Naive B cell (primary cell): ENCODE measurements around the gene RPL21. TPM values are rescaled to one million over a fixed set of nuclear protein-coding genes. Genes with fewer than 3 reads are reported as not detected.

ENCODE experiments used
- ATAC-seq, 2 donors: fragments of 150-1000 bp; cut with Tn5 transposase; 2 replicates each; pipeline ENCODE4 v1.10.0; 2021; ENCODE audit warnings: low read depth in 2 of 2, mild to moderate bottlenecking in 2 of 2, moderate library complexity in 2 of 2
- DNase-seq: peaks from one replicate; pipeline ENCODE4 v3.0.0; 2022
- H3K27ac Mint-ChIP-seq, 6 donors: one replicate each; pipeline ENCODE4 v1.8.0; 2020 to 2022; ENCODE audit warnings: mild to moderate bottlenecking in 6 of 6, mixed read lengths in 6 of 6, moderate library complexity in 5 of 6, inconsistent platforms in 2 of 6
- H3K27me3 Mint-ChIP-seq, 3 donors: one replicate each; pipeline ENCODE4 v1.8.0; 2021 to 2022; ENCODE audit warnings: mixed read lengths in 3 of 3, mild to moderate bottlenecking in 1 of 3
- H3K36me3 Mint-ChIP-seq, 2 donors: one replicate each; pipeline ENCODE4 v1.8.0; 2020 to 2022; ENCODE audit warnings: mixed read lengths in 2 of 2, inconsistent platforms in 1 of 2, mild to moderate bottlenecking in 1 of 2
- H3K4me1 Mint-ChIP-seq, 3 donors: one replicate each; pipeline ENCODE4 v1.8.0; 2020 to 2022; ENCODE audit warnings: mixed read lengths in 3 of 3, inconsistent platforms in 1 of 3, mild to moderate bottlenecking in 1 of 3, moderate library complexity in 1 of 3
- H3K4me3 Mint-ChIP-seq, 8 donors: one replicate each; pipeline ENCODE4 v1.8.0; 2020 to 2022; ENCODE audit warnings: mild to moderate bottlenecking in 8 of 8, mixed read lengths in 8 of 8, moderate library complexity in 8 of 8, inconsistent platforms in 2 of 8
- H3K9me3 Mint-ChIP-seq, 7 donors: one replicate each; pipeline ENCODE4 v1.8.0; 2020 to 2022; ENCODE audit warnings: mixed read lengths in 7 of 7, mild to moderate bottlenecking in 5 of 7, inconsistent platforms in 2 of 7, moderate library complexity in 1 of 7
- polyA plus RNA-seq, 6 donors: library from polyadenylated mRNA; unstranded; fragments of 300-500 nt; fragmentation: Illumina TruSeq; gene quantifications; one replicate each; pipeline ENCODE4 v1.2.3, GENCODE V29; 2021; ENCODE audit warnings: low read depth in 6 of 6

The RPL21 gene
- polyA plus RNA-seq, 6 donors from 2014 or later: 5,049 to 7,554 (median 6,763) TPM

DNA sequence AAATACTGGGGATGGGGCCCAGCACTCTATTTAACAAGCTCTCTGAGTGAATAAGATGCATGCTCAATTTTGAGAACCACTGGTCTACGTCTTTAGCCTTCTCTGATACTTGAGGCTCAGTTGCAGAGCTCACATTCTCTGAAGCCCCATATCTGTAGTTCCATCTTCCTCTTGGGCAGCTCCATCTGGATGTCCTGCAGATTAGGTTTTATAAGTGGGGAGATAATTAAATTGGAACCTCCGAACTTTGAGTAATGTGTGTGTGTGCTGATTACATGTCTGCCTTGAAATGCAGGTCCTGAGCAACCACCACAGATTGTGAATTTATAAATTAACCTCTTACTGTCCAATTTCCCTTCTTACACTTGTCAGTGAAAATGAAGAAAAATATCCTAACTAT lies 12.1 kb downstream of the RPL21 start:
- Mint-ChIP-seq H3K36me3 (peaks cover 0 to 7% of the 10 kb centered on the region in 2 donors), H3K9me3 (no peaks in the 10 kb centered on the region), H3K27me3 (no peaks in the 10 kb centered on the region), H3K27ac (peak overlapping the region in 2 of 6 donors; percentile 28 to 82), H3K4me1 (peaks cover 65 to 79% (median 66%) of the 10 kb centered on the region in 3 donors), H3K4me3 (no peak overlapping the region)
- no peak for DNase-seq
- no peak for ATAC-seq

DNA sequence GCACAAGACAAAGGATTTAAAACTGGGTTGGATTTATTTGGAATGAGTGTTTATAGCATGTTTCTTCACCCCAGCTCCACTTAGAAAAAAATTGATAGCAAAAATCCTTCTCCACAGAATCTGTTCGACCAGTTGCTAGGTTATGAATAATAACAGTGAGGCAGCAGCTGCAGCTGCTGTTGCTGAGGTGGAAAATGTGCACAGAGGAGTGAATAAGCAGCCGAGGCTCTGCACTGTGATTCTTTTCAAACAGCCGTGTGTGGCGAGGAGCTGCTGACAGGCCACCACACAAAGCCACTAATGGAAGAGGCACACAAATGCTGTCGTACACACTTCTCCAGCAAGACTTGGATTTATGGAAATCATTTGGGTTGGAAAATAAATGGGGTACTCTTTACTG lies 12.8 kb downstream of the RPL21 start:
- Mint-ChIP-seq H3K9me3 (no peaks in the 10 kb centered on the region), H3K36me3 (peaks cover 0 to under 1% of the 10 kb centered on the region in 2 donors), H3K4me3 (peak overlapping the region in 1 of 8 donors; percentile 36), H3K27ac (peak overlapping the region in 4 of 6 donors; percentile 15 to 75 (median 52)), H3K4me1 (peaks cover 59 to 72% (median 60%) of the 10 kb centered on the region in 3 donors), H3K27me3 (no peaks in the 10 kb centered on the region)
- no peak for ATAC-seq
- DNase-seq: no peak

DNA sequence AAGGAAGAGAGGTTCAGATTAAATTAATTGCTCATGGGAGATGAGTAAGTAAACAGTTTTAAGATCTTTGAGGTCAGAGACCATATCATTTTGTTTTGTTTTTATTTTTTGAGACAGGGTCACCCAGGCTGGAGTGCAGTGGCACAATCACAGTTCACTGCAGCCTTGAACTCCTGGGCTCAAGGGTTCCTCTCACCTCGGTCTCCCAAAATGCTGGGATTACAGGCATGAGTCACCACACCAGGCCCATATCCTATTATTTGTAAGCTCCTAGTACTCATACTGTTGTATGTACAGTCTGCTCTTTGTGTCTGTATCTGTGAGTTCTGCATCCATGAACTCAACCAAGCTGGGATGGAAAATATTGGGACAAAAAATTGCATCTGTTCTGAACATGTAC lies 13.3 kb downstream of the RPL21 start:
- no peaks in the 10 kb centered on the region for H3K27me3 Mint-ChIP-seq
- no peak for ATAC-seq

DNA sequence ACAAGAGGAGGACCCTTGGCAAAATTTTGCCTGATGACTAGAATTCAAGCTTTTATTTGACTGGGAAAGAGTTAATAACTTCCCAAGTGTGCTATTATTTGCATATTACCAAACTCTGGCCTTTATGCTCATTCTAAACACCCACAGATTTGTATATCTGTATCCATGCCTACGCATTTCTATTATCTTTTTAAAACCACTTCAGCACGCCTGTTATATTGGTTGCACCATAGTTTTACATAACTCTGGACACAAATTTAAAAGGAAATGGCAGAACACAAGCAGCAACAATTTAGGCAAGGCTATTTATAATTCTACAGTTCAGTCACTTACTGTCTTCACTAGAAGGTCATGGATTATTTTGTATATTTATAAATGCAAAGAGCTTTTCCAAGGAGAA lies 15.6 kb downstream of the RPL21 start:
- H3K9me3 Mint-ChIP-seq: no peaks in the 10 kb centered on the region
- peaks cover 0 to 4% (median 0%) of the 10 kb centered on the region in 3 donors for H3K27me3 Mint-ChIP-seq
- no peaks in the 10 kb centered on the region for H3K36me3 Mint-ChIP-seq
- H3K4me1 Mint-ChIP-seq: peaks cover 47 to 62% (median 49%) of the 10 kb centered on the region in 3 donors
- peak overlapping the region in 2 of 6 donors; percentile 70 to 74 for H3K27ac Mint-ChIP-seq
- H3K4me3 Mint-ChIP-seq: peak overlapping the region in 2 of 8 donors; percentile 15 to 67
- DNase-seq (no peak), ATAC-seq (no peak)

More for the DNA sequence above, 13.3 kb downstream of the RPL21 start:
- H3K9me3 Mint-ChIP-seq: no peaks in the 10 kb centered on the region
- H3K36me3 Mint-ChIP-seq: no peaks in the 10 kb centered on the region
- no peak overlapping the region for H3K4me3 Mint-ChIP-seq
- peaks cover 56 to 67% (median 57%) of the 10 kb centered on the region in 3 donors for H3K4me1 Mint-ChIP-seq
- no peak for DNase-seq
- peak overlapping the region in 5 of 6 donors; percentile 13 to 75 (median 39) for H3K27ac Mint-ChIP-seq

DNA sequence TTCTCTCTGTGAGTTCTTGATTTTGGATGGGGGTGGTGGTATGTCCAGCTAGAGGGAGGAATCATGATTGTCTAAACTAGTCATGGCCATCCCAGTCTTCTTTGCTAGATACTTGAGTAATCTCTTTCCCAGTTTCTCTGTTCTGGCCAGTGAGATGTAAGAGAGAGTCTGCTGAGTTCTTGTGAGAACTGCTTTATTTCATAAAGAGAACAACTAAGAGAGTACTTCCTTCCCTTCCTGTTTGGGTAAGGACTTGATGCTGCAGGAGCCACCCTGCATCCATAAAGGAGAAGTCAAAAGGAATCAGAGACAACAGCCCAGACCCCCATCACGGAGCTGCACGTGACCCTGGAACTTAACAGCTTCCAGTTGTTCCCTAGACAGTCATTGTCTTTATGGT lies 16.2 kb downstream of the RPL21 start:
- Mint-ChIP-seq H3K27me3 (peaks cover 0 to 4% (median 0%) of the 10 kb centered on the region in 3 donors), H3K4me3 (peak overlapping the region in 2 of 8 donors; percentile 1 to 67), H3K27ac (peak overlapping the region in 2 of 6 donors; percentile 56 to 70), H3K4me1 (peaks cover 43 to 60% (median 44%) of the 10 kb centered on the region in 3 donors), H3K9me3 (no peaks in the 10 kb centered on the region), H3K36me3 (no peaks in the 10 kb centered on the region)
- no peak for ATAC-seq
- no peak for DNase-seq

DNA sequence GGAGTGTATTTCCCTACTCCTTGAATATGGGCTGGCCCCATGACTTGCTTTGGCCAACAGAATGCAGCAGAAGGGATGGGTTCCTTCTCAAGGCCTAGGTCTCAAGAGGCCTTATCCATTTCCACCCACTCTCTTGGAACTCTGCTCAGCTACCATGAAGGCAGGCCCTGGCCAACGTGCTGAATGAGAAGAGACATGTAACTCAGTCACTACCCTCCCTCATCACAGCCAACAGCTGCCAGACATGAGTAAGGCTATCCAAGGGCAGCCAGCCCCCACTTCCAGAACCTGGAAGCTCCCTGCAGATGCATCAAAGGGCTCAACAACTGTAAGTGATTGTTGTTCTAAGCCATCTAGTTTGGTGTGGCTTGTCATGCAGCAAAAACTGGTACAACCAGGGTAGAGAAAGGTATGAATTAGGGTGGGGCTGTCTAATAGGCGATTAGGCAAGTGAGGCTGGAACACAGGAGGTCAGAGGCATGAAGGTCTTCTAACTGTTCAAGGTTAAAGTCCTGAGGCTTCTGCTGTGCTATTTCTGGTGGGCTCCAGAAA lies 17.8 kb downstream of the RPL21 start:
- ATAC-seq: no peak

GRCh38 chr13:27270594-27271520 lies 19.5 kb downstream of the RPL21 start, which contains the start of gene RASL11A:
TSS of gene RASL11A (plus strand) at chr13:27270830. CDS start at chr13:27270945, 115 bp downstream.
- Mint-ChIP-seq H3K4me1 (peaks cover 31 to 47% (median 35%) of the 10 kb centered on the region in 3 donors), H3K27ac (peak within 1 kb of the TSS; percentile 62 to 98 (median 89)), H3K4me3 (peak within 1 kb of the TSS; percentile 85 to 96 (median 94)), H3K9me3 (no peaks in the 10 kb centered on the region), H3K27me3 (peaks cover 0 to 7% (median 4%) of the 10 kb centered on the region in 3 donors), H3K36me3 (no peaks in the 10 kb centered on the region)
- DNase-seq: peak; percentile 77
- peak; percentile 90 to 92 for ATAC-seq

More for the DNA sequence above, 17.8 kb downstream of the RPL21 start:
- no peaks in the 10 kb centered on the region for H3K36me3 Mint-ChIP-seq
- H3K27me3 Mint-ChIP-seq: peaks cover 0 to 4% (median 4%) of the 10 kb centered on the region in 3 donors
- peaks cover 38 to 50% (median 40%) of the 10 kb centered on the region in 3 donors for H3K4me1 Mint-ChIP-seq
- H3K4me3 Mint-ChIP-seq: peak overlapping the region in 5 of 8 donors; percentile 79 to 96 (median 93)
- H3K9me3 Mint-ChIP-seq: no peaks in the 10 kb centered on the region
- no peak overlapping the region for H3K27ac Mint-ChIP-seq
- DNase-seq: no peak

DNA sequence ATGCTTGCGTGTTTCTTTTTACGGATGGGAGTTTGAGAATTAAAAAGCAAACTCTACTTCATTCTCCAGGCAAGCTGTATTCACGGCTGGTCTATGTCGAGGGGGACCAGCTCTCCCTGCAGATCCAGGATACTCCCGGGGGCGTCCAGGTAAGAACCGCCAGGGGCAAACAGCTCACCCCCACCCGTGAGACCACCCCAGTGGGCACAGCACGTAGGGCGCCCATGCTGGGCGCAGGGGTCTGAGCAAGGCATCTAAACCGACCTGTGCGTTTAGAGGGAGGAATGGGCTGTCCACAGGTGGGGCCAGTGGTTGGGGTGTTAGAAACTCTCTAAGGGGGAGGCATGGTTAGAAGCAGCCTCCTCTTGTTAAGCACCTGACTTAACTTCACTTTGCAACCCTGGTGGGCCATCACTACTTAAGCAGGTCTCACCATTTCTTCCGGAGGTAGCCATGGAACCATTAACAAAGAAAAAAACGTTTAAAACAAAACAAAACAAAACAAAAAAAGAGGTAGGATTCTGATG lies 20.3 kb downstream of the RPL21 start:
- ATAC-seq (no peak), DNase-seq (no peak)
- no peaks in the 10 kb centered on the region for H3K36me3 Mint-ChIP-seq
- H3K9me3 Mint-ChIP-seq: no peaks in the 10 kb centered on the region
- peak overlapping the region; percentile 85 to 96 (median 94) for H3K4me3 Mint-ChIP-seq
- H3K4me1 Mint-ChIP-seq: peaks cover 29 to 39% (median 29%) of the 10 kb centered on the region in 3 donors
- H3K27me3 Mint-ChIP-seq: peaks cover 0 to 7% (median 4%) of the 10 kb centered on the region in 3 donors
- H3K27ac Mint-ChIP-seq: peak overlapping the region in 3 of 6 donors; percentile 75 to 92 (median 82)

GRCh38 chr13:27273658-27274425 lies 22.5 kb downstream of the RPL21 start:
- DNase-seq (no peak), ATAC-seq (no peak)
- peak overlapping the region in 2 of 8 donors; percentile 10 to 79 for H3K4me3 Mint-ChIP-seq
- no peaks in the 10 kb centered on the region for H3K36me3 Mint-ChIP-seq
- H3K27me3 Mint-ChIP-seq: peaks cover 0 to 7% (median 4%) of the 10 kb centered on the region in 3 donors
- H3K4me1 Mint-ChIP-seq: peaks cover 13 to 22% (median 17%) of the 10 kb centered on the region in 3 donors
- H3K27ac Mint-ChIP-seq: peak overlapping the region in 1 of 6 donors; percentile 86
- no peaks in the 10 kb centered on the region for H3K9me3 Mint-ChIP-seq

GRCh38 chr13:27274631-27275030 lies 23.3 kb downstream of the RPL21 start:
- Mint-ChIP-seq H3K27me3 (peaks cover 0 to 7% (median 4%) of the 10 kb centered on the region in 3 donors), H3K9me3 (no peaks in the 10 kb centered on the region), H3K4me3 (peak overlapping the region in 2 of 8 donors; percentile 2 to 79), H3K36me3 (no peaks in the 10 kb centered on the region), H3K4me1 (peaks cover 16 to 30% (median 18%) of the 10 kb centered on the region in 3 donors), H3K27ac (no peak overlapping the region)
- no peak for ATAC-seq
- no peak for DNase-seq

DNA sequence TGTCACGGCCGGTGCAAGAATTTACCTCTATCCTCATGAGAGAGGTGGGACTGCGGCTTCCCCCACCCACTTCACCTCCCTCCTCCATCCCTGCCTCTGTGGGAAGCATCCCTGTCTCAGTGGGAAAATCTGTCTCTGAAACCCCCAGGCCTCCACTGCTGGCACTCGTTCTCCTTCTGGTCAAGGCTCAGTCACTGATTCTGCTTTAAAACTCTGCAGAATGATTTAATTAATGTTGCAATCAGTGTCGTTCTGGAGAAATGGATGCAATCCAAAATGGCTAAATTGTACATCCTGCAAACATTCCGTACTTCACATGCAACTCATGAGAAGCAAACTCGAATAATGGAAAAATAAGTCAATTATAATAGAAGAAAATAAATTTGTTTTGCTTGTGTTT lies 24.8 kb downstream of the RPL21 start:
- no peaks in the 10 kb centered on the region for H3K36me3 Mint-ChIP-seq
- ATAC-seq (no peak), DNase-seq (no peak)
- peaks cover 0 to 7% (median 4%) of the 10 kb centered on the region in 3 donors for H3K27me3 Mint-ChIP-seq
- H3K9me3 Mint-ChIP-seq: no peaks in the 10 kb centered on the region
- H3K4me3 Mint-ChIP-seq: no peak overlapping the region
- H3K27ac Mint-ChIP-seq: no peak overlapping the region
- peaks cover 7 to 21% (median 11%) of the 10 kb centered on the region in 3 donors for H3K4me1 Mint-ChIP-seq

- H3K36me3 Mint-ChIP-seq: no peaks in the 10 kb centered on the region
- no peaks in the 10 kb centered on the region for H3K9me3 Mint-ChIP-seq
- H3K27ac Mint-ChIP-seq: no peak overlapping the region
- peaks cover 0 to under 1% (median 0%) of the 10 kb centered on the region in 3 donors for H3K27me3 Mint-ChIP-seq
- DNase-seq (no peak), ATAC-seq (no peak)
- peaks cover 8 to 15% (median 10%) of the 10 kb centered on the region in 3 donors for H3K4me1 Mint-ChIP-seq
- no peak overlapping the region for H3K4me3 Mint-ChIP-seq
These were observed 28.1 kb downstream of the RPL21 start for GRCh38 chr13:27279506-27279905.
